ENCODE measurements around the gene KCTD17. TPM values are rescaled to one million over a fixed set of nuclear protein-coding genes. Genes with fewer than 3 reads are reported as not detected.

Gene KCTD17
- total RNA-seq, 1 experiment from 2014 or later: 29.4 TPM

DNA sequence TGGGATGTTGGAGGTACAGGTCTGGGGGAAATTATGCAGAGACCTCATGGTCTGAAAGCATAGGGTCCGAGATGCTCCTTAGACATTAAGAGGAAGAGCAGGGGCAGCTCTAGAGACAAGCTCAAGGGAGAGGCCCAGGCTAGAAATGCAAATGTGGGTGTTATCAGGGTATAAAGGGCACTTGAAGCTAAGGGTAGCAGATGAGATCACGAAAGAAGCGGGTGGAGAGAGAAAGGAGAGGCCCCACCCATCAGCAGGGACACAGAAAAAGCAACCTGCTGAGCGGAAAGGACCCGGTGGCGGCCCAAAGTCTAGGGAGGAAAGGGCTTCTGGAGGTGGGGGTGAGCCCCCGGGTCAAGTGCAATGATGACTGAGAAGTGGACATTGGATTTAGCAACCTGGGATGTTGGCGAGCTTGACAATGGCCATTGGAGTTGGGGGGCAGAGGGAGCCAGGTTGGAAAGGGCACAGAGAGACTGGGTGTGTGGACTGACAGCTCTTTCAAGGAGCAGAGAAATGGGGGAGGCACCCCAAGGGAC is 49.1 kb downstream of the KCTD17 start:
- ATAC-seq (no peak), DNase-seq (ENCODE audit: low spot score) (no peak)
- no peak overlapping the region for H3K4me3 Mint-ChIP-seq
- ChIA-PET CTCF (interaction anchor here (0.6 to 1.8 kb wide), 4 partner anchors 13 to 284 kb away, joined by 3 to 7 read pairs (median 4); no protein-coding TSS in a partner anchor), POLR2A (interaction anchor here (0.6 kb wide), 1 partner anchor 1455 kb away, joined by 3 read pairs; no protein-coding TSS in a partner anchor)
- no peak overlapping the region for H3K27ac Mint-ChIP-seq
- no peaks in the 10 kb centered on the region for H3K36me3 Mint-ChIP-seq
- H3K27me3 Mint-ChIP-seq (ENCODE audit: low read depth): peaks cover 26% of the 10 kb centered on the region
- H3K9me3 Mint-ChIP-seq: no peaks in the 10 kb centered on the region
- H3K4me1 Mint-ChIP-seq: peaks cover 5% of the 10 kb centered on the region; the same call in 1 of the 2 replicates
- no peak for TF ChIP-seq ERG (CRISPR knock-in tag; IDR thresholded peaks at IDR 0.05)
- TF ChIP-seq ZNF232 (CRISPR knock-in tag; IDR thresholded peaks at IDR 0.05): no peak
- TF ChIP-seq KAT7 (CRISPR knock-in tag; IDR thresholded peaks at IDR 0.05; ENCODE audit: borderline replicate concordance): no peak
- TF ChIP-seq MXD4 (CRISPR knock-in tag; IDR thresholded peaks at IDR 0.05; ENCODE audit: borderline replicate concordance): no peak
- TF ChIP-seq NR1H2 (CRISPR knock-in tag; IDR thresholded peaks at IDR 0.05): no peak
- TF ChIP-seq ZNF263 (CRISPR knock-in tag; IDR thresholded peaks at IDR 0.05; ENCODE audit: low read depth): no peak
- TF ChIP-seq PREB (CRISPR knock-in tag; IDR thresholded peaks at IDR 0.05; ENCODE audit: borderline replicate concordance): no peak
- no peak for TF ChIP-seq ZNF425 (CRISPR knock-in tag; conservative IDR thresholded peaks at IDR 0.05)
- TF ChIP-seq, protein P1, sequence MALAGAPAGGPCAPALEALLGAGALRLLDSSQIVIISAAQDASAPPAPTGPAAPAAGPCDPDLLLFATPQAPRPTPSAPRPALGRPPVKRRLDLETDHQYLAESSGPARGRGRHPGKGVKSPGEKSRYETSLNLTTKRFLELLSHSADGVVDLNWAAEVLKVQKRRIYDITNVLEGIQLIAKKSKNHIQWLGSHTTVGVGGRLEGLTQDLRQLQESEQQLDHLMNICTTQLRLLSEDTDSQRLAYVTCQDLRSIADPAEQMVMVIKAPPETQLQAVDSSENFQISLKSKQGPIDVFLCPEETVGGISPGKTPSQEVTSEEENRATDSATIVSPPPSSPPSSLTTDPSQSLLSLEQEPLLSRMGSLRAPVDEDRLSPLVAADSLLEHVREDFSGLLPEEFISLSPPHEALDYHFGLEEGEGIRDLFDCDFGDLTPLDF (CRISPR knock-in tag; IDR thresholded peaks at IDR 0.05): no peak
- TF ChIP-seq AFF4 (CRISPR knock-in tag; IDR thresholded peaks at IDR 0.05; ENCODE audit: borderline replicate concordance): no peak
- no peak for TF ChIP-seq ZNF423 (CRISPR knock-in tag; IDR thresholded peaks at IDR 0.05)
- TF ChIP-seq, protein P2, sequence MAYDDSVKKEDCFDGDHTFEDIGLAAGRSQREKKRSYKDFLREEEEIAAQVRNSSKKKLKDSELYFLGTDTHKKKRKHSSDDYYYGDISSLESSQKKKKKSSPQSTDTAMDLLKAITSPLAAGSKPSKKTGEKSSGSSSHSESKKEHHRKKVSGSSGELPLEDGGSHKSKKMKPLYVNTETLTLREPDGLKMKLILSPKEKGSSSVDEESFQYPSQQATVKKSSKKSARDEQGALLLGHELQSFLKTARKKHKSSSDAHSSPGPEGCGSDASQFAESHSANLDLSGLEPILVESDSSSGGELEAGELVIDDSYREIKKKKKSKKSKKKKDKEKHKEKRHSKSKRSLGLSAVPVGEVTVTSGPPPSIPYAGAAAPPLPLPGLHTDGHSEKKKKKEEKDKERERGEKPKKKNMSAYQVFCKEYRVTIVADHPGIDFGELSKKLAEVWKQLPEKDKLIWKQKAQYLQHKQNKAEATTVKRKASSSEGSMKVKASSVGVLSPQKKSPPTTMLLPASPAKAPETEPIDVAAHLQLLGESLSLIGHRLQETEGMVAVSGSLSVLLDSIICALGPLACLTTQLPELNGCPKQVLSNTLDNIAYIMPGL (CRISPR knock-in tag; IDR thresholded peaks at IDR 0.05): no peak
- TF ChIP-seq, protein P3, sequence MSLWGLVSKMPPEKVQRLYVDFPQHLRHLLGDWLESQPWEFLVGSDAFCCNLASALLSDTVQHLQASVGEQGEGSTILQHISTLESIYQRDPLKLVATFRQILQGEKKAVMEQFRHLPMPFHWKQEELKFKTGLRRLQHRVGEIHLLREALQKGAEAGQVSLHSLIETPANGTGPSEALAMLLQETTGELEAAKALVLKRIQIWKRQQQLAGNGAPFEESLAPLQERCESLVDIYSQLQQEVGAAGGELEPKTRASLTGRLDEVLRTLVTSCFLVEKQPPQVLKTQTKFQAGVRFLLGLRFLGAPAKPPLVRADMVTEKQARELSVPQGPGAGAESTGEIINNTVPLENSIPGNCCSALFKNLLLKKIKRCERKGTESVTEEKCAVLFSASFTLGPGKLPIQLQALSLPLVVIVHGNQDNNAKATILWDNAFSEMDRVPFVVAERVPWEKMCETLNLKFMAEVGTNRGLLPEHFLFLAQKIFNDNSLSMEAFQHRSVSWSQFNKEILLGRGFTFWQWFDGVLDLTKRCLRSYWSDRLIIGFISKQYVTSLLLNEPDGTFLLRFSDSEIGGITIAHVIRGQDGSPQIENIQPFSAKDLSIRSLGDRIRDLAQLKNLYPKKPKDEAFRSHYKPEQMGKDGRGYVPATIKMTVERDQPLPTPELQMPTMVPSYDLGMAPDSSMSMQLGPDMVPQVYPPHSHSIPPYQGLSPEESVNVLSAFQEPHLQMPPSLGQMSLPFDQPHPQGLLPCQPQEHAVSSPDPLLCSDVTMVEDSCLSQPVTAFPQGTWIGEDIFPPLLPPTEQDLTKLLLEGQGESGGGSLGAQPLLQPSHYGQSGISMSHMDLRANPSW (CRISPR knock-in tag; conservative IDR thresholded peaks at IDR 0.05; ENCODE audit: low read depth): no peak
- no peak for TF ChIP-seq FOXJ3 (CRISPR knock-in tag; IDR thresholded peaks at IDR 0.05; ENCODE audit: borderline replicate concordance)
- TF ChIP-seq ZNF121 (CRISPR knock-in tag; IDR thresholded peaks at IDR 0.05): no peak
- TF ChIP-seq, protein P4, sequence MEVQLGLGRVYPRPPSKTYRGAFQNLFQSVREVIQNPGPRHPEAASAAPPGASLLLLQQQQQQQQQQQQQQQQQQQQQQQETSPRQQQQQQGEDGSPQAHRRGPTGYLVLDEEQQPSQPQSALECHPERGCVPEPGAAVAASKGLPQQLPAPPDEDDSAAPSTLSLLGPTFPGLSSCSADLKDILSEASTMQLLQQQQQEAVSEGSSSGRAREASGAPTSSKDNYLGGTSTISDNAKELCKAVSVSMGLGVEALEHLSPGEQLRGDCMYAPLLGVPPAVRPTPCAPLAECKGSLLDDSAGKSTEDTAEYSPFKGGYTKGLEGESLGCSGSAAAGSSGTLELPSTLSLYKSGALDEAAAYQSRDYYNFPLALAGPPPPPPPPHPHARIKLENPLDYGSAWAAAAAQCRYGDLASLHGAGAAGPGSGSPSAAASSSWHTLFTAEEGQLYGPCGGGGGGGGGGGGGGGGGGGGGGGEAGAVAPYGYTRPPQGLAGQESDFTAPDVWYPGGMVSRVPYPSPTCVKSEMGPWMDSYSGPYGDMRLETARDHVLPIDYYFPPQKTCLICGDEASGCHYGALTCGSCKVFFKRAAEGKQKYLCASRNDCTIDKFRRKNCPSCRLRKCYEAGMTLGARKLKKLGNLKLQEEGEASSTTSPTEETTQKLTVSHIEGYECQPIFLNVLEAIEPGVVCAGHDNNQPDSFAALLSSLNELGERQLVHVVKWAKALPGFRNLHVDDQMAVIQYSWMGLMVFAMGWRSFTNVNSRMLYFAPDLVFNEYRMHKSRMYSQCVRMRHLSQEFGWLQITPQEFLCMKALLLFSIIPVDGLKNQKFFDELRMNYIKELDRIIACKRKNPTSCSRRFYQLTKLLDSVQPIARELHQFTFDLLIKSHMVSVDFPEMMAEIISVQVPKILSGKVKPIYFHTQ (CRISPR knock-in tag; IDR thresholded peaks at IDR 0.05): no peak
- no peak for TF ChIP-seq ATF2 (CRISPR knock-in tag; IDR thresholded peaks at IDR 0.05; ENCODE audit: borderline replicate concordance, low read depth)

All from WTC11 (cell line).